AG10803 (cell line): ENCODE results near the gene CASKIN1.

ENCODE experiments used
- DNase-seq: peaks from one replicate; pipeline ENCODE4 v3.0.0; 2010; ENCODE audit warnings: low read depth
- H3K4me3 ChIP-seq: 2 replicates; pipeline ENCODE4 v1.5.1; 2011; ENCODE audit warnings: mild to moderate bottlenecking, low read length, control low read depth
- CTCF ChIP-seq: conservative IDR thresholded peaks from 2 replicates; pipeline ENCODE4 v1.5.1; 2011; ENCODE audit warnings: mild to moderate bottlenecking, low read length, control low read depth, inconsistent platforms

CASKIN1 gene, protein sequence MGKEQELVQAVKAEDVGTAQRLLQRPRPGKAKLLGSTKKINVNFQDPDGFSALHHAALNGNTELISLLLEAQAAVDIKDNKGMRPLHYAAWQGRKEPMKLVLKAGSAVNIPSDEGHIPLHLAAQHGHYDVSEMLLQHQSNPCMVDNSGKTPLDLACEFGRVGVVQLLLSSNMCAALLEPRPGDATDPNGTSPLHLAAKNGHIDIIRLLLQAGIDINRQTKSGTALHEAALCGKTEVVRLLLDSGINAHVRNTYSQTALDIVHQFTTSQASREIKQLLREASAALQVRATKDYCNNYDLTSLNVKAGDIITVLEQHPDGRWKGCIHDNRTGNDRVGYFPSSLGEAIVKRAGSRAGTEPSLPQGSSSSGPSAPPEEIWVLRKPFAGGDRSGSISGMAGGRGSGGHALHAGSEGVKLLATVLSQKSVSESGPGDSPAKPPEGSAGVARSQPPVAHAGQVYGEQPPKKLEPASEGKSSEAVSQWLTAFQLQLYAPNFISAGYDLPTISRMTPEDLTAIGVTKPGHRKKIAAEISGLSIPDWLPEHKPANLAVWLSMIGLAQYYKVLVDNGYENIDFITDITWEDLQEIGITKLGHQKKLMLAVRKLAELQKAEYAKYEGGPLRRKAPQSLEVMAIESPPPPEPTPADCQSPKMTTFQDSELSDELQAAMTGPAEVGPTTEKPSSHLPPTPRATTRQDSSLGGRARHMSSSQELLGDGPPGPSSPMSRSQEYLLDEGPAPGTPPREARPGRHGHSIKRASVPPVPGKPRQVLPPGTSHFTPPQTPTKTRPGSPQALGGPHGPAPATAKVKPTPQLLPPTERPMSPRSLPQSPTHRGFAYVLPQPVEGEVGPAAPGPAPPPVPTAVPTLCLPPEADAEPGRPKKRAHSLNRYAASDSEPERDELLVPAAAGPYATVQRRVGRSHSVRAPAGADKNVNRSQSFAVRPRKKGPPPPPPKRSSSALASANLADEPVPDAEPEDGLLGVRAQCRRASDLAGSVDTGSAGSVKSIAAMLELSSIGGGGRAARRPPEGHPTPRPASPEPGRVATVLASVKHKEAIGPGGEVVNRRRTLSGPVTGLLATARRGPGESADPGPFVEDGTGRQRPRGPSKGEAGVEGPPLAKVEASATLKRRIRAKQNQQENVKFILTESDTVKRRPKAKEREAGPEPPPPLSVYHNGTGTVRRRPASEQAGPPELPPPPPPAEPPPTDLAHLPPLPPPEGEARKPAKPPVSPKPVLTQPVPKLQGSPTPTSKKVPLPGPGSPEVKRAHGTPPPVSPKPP (N-terminal part only)

DNA sequence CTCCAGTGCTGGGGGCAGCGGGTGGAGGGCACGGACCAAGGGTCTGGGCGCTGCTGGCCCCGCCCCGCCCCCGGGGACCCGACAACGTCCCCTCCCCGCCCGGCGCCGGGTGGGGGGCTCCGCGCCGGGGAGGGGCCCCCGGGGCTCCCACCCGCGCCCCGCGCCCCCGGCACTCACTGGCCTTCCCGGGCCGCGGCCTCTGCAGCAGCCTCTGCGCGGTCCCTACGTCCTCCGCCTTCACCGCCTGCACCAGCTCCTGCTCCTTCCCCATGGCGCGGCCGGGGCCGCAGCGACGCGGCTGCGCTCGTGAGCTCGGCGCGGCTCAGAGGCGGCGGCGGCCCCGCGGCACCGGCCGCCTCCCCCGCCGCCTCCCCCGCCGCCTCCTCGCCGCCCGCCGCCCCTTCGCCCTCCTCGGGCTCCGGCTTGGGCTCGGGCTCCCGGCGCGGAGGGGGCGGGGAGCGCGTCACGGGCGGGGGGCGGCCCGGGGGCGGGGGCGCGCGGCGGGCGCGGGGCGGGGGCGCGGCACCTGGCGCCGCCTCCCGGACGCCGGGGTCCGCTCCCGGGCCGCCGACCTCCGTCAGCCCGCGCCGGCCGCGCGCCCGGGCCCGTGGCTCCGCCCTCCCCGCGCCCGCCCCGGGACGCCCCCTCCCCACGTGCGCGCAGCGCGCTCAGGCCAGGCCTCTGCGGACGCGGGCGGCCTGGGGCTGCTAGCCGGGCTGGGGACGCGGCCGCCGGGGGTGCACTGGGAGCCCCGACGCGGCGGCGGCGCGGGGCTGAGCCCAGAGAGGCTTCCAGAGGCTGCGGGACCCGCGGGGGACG, at the start of gene CASKIN1:
Gene CASKIN1, minus strand, starts transcription at position 444 of the 819 bp plus-strand sequence. Its CDS starts 173 bp downstream, at position 271.
- peak within 1 kb of the TSS; percentile 17; the same call in 1 of the 2 replicates for H3K4me3 ChIP-seq
- DNase-seq, result no peak
- TF ChIP-seq CTCF, result no peak

DNA sequence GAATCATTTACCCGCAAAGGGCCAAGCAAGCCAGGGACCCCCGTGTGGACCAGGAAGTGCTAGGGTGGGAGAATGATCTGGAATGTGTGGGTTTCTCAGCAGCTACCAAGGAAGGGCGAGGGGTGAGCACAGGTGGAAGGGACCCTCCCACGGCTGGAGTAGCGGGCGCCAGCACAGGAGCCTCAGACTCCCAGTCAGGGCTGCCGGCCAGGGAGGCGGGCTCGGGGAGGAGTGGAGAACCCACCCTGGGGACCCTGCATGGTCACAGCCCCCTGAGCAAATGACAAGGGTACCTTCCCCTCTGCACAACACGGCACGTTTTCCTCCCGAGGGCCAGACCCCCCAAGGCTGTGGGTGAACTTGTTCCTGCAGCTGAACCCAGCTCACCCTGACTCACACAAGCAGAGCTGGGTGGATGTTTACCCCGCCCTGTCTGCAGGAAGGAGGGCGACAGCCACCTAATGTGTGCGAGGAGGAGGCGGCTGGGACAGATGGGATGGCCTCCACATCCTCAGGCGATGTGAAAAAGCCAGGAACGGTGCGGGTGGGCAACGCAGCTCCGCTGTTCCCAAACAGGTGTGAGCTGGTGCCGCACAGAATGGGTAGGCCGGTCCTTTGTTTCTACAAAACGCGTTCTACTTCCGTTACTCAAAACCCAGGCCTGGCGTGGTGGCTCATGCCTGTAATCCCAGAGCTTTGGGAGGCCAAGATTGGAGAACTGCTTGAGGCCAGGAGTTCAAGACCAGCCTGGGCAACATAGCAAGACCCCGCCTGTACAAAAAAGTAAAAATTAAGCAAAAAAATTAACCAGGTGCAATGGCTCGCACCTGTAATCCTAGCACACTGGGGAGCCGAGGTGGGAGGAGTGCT, 48.8 kb upstream of the CASKIN1 start:
- TF ChIP-seq CTCF, result no peak
- no peak for DNase-seq
- H3K4me3 ChIP-seq, result no peak overlapping the region

DNA sequence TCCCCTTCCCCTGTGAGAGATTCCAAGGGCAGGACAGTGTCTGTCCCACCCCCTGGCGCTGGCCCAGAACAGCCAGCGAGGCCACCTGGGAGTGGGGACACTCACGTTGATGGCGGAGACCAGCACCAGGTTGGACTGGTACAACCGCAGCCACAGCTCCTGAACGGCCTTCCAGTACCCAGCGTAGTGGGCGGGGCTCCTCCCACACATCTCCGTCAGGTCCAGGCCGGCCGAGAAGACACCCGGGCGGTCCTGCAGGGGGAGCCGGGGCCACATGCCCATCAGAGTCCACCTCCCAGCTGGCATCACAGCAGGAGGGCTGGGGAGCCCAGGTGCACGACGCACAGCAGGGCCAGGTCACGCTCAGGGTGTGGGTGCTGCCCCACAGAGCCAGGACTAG, 47.9 kb upstream of the CASKIN1 start:
- no peak for TF ChIP-seq CTCF
- DNase-seq, result no peak
- no peak overlapping the region for H3K4me3 ChIP-seq

GRCh38 chr16:2243781-2244180, 47.4 kb upstream of the CASKIN1 start:
- no peak for TF ChIP-seq CTCF
- DNase-seq, result no peak
- no peak overlapping the region for H3K4me3 ChIP-seq

GRCh38 chr16:2243031-2243528, 46.7 kb upstream of the CASKIN1 start:
- DNase-seq, result no peak
- no peak for TF ChIP-seq CTCF
- no peak overlapping the region for H3K4me3 ChIP-seq
